GM18909 (cell line): ENCODE data around the gene IKBKG.
"Not testable (repeated sequence)": the region's sequence is repeated elsewhere in the genome, so short reads cannot be mapped to it uniquely, and the experiment has no call there.

Experiments
- ATAC-seq: cut with Tn5 transposase; IDR thresholded peaks from one replicate; pipeline ENCODE4 v1.9.1; 2021; ENCODE audit warnings: mild to moderate bottlenecking; ENCODE audit not compliant: unreplicated experiment, poor library complexity

Gene IKBKG

DNA sequence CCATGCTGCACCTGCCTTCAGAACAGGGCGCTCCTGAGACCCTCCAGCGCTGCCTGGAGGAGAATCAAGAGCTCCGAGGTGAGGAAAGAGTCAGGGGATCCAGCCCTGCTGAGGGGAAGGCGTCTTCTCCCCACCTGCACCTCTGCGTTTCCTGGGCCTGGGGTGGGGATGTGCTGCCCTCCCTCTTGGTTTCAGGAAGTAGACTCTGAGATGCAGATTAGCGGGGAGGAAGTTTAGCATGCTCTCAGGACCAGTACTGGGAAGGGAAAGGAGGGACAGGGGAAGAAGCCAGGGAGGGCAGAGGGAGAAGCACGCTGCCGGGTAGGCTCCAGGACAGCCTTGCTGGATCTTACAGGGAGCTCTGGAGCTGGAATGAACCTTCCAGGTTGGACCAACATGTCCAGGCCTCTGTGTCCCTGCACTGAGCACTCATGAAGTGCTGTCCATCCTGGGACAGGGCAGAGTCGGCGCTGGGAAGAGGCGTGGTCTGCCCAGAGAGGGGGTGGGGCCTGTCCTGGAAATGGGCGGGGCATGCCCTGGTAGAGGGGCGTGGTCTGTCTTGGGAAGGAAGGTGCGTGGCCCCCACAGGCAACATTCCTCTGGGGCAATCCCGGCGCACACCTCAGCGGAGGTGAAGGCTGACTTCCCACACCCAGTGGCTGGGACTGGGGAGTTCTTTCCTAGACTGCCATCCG is 4.8 kb downstream of the IKBKG start:
- ATAC-seq, result not testable (repeated sequence)

DNA sequence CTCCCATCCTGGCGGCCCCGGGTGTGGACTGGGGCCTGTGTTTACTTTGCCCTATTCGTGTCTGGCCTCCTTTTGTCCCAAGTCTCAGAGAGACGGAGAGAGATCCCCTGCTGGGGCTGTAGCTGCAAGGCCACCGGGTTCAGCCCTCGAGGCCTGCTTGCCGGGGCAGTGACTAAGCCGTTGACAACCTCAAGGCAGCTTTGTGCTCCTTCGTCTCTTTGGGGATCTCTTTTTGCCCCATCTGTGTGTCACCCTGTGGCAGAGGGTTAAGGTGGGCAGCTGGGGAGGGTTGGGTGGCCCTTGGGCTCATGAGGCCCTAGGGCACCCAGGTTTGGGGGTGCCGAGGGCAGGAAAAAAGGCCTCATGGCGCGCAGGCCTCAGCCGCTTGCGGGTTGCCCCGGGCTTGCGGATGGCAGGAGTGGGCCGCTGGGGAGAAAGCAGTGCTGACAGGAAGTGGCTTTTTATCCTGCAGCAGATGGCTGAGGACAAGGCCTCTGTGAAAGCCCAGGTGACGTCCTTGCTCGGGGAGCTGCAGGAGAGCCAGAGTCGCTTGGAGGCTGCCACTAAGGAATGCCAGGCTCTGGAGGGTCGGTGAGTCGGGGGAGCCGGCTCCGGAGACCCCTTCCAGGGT is 10.8 kb downstream of the IKBKG start:
- ATAC-seq, result not testable (repeated sequence)

DNA sequence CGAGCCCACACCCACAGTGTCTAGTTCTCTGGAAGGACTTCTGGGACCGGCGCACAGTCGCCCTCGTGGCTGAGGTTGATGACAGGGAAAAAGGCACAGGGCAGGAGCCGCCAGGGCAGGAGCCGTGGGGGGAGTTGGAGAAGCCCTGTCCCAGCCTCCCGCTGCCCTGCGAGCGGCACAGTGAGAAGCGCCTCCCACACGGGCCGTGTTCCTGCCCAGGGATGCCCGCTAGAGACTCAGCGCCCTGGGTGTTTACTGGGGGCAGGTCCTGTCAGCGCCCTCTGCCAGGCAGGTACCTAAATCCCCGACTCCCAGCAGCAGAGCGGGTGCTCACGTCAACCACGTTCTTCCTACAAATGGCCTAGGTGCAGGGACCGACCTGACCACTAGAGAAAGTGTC is 11.5 kb downstream of the IKBKG start:
- not testable (repeated sequence) for ATAC-seq

DNA sequence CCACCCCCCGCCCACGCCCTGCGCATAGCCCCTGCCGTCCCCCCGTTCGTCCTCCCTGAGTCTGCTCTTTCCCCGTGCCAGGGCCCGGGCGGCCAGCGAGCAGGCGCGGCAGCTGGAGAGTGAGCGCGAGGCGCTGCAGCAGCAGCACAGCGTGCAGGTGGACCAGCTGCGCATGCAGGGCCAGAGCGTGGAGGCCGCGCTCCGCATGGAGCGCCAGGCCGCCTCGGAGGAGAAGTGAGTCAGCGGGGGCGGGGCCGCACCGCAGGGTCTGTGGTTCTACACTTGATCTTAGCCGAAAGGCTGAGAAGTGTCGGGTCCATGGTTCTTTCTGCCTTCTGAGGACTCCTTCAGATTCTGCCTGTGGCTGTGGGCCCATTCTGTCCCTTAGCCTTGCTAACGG is 12.9 kb downstream of the IKBKG start:
- ATAC-seq, result not testable (repeated sequence)

DNA sequence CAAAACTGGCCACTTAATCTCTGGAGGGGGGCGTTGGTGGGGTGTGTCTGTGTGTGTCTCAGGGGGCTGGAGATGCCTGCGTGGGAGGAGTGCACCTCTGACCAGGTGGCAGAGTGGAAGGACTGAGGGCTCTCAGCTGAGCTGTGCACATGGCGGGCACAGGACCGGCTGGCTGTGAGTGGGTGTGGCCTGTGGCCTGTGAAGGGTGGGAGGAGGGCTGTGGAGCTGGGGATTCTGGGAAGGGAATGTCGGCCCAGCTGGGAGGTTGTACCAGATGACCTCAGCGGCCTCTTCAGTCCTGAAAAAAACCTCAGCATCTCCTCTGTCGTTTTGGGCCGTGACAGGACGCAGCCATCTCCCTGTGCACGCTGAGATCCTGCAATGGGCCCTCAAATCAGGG is 14.9 kb downstream of the IKBKG start:
- ATAC-seq, result not testable (repeated sequence)

DNA sequence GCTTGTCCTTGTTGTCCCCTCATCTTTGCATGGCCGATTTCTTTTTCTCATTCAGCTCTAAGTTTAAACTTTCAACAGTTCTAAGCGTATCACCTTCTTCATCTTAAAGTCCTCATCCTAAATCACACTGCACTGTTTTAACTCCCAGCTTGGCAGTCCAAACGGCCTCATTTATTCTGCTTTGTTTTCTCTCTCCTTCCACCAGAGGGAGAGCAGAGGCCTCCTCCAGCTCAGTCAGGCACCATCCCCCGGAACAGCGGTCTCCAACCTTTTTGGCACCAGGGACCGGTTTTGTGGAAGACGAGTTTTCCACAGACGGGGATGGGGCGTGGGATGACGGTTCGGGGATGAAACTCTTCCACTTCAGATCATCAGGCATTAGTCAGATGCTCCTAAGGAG is 22.9 kb downstream of the IKBKG start:
- not testable (repeated sequence) for ATAC-seq

DNA sequence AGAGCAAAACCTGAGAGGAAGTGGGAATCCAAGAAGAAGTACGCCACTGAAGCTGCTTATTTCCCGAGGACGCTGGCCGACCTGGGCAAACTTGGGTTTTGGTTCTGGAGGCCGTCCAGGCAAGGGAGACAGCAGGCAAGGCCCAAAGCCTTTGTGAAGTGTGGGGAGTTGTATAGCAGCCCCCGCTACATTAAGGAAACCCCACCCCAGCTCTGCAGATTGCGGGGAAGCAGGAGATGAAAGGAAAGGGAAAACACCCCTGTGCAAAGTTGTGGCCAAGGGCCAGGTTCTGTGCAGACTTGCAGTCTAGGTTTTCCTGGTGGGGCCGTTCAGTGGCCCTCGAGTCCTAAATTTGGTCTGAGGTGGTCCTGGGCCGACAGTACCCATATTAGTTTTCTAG is 25.6 kb downstream of the IKBKG start:
- ATAC-seq, result not testable (repeated sequence)

DNA sequence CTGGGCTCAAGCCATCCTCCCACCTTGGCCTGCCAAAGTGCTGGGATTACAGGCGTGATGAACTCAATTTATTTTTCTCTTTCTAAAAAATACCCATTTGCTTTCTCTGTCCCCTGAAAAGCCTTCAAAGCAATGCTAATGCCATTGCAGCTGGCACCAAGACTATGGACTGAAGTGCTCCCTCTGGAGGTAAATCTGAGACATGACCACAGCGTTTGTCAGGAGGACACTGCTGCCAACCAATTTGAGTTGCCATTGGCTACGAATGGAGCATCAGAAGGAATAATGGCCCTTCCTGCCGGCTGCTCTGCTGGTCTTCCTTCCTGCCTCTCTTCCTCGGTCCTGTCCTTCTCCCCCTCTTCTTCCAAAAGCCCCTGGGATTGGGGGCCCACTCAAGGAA is 27.7 kb downstream of the IKBKG start:
- not testable (repeated sequence) for ATAC-seq

DNA sequence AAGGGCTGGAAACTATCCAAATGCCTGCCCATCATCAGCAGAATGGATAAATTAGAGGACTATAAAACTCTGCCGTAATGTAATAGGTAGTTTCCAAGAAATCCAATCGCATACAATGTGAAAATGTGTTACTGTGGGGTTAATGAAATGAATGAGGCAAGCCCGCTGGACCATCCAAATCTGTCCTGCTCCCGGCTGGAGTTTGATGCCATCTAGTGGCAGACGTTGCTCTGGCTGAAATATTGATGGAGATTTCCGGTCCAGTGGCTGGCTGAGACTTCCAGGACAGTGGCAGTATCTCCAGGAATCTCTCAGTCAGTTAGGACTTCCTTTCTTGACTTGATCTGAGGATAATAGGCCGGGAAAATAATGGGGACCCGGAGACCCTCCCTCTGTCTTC is 35.6 kb downstream of the IKBKG start:
- ATAC-seq, result not testable (repeated sequence)

DNA sequence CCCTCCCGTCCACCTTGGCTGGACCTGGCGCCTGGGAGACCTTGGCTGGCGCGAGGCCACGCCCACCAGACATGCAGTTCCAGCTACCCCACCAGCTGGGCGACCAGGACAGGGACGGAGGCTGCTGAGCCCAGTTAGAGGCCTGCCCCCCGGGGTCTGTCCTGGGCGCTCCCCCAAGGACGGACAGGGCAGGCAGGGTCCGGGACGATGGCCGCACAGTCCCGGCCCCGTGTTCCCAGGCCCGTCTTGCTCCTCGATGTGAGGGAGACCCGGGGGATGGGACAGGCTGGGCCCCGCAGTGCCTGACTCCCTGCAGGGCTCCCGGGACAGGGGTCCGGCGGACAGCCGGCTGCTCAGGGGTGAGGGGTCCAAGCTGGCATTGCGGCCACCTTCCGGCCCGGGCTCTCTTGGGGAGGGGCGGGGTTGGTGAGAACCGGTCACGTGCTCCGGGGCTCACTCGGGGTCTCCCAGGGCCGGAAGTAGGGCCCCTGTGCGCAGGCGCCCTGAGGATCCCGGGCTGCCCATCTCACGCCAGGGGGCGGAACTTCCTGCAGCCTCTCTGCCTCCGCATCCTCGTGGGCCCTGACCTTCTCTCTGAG is 37.3 kb downstream of the IKBKG start, which contains the start of gene CTAG1A:
CTAG1A (plus strand) TSS at position 549 of the 599 bp plus-strand sequence. CDS start 74 bp downstream, outside the sequence.
- not testable (repeated sequence) for ATAC-seq

DNA sequence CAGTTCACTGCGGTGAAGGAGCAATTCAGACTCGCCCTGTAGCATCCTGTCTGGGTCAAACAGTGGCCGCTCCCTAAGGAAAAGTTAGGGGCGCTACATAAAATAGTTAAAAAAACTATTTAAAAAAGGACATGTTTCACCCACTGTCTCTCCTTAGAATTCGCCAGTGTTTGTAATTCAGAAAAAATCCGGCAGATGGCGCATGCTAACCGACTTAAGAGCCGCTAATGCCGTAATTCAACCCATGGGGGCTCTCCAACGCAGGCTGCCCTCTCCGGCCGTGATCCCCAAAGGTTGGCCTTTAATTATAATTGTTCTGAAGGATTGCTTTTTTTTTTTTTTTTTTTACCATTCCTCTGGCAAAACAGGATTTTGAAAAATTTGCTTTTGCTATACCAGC is 43.0 kb downstream of the IKBKG start:
- ATAC-seq, result not testable (repeated sequence)

DNA sequence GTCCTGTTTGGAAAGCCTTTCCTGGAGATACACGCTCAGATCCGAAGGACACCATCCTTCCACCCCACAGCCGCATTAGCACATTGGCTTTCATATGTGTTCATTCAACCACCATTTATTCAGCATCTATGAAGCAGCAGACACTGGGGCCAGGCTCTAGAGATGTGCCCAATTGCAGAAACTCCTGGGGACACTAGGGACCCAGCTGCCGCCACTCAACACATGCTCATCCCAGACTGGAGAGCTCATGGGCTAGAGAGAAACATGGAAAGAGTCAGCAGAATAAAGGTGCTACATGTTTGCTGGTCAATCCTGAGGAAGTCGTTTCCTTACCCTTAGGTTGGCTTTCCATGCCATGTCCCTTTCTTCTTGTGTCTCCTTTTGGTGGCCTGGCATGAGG is 45.1 kb downstream of the IKBKG start:
- ATAC-seq, result no peak

DNA sequence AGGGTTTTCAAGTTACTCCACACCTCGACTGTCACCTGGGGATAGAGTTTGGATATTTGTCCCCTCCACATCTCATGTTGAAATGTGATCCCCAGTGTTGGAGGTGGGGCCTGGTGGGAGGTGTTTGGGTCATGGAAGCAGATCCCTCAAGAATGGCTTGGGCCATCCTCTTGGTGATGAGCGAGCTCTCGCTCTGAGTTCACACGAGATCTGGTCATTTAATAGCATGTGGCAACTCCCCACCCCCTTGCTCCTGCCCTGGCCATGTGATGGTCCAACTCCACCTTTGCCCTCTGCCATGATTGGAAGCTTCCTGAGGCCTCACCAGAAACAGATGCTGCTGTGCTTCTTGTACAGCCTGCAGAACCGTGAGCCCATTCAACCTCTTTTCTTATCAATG is 45.8 kb downstream of the IKBKG start:
- ATAC-seq, result no peak

DNA sequence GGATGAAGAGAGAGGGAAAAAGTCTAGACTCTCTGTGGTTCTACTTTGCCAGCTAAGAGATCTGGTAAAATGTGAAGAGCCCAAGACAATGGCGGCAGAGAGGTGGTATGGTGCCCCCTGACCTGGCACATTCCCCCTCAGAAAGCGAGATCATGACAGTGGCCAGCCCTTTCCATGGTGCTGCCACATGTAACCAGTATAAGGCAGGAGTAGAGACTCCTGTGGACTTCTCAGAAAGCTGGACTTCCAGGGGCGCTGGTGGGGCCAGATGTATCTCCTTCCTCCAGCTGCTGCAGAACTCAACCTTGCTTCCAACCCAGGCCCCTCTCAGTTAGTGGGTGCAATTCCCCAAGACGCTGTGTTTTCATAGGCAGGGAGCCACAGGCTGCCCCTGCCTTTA is 47.1 kb downstream of the IKBKG start:
- ATAC-seq, result no peak

DNA sequence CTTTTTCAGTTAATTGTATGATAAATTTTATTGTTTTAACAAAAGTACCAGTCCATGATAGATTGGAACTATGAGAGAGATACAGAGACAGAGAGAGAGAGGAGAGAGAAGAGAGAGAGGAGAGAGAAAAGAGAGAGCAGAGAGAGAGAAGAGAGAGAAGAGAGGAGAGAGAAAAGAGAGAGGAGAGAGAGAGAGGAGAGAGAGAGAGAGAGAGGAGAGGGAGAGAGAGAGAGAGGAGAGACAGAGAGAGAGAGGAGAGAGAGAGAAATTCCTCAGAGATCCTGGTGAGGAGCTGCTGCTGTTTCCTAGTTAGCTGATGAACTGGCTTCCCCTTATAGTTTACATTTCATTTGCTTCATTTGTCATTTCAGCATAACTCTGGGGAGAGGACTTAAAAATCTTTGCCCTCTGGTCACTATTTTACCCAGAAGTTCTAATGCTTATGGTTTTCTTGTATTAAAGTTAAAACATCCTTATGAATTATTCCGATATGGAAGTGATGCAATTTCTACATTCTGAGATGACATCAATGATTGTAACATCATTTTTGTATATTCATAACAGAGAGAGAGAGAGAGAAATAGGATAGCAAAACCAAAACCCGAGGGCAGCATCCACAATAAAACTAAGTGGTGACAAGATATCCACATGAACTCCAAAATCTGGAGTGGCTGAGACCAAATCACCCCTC is 48.3 kb downstream of the IKBKG start:
- no peak for ATAC-seq

DNA sequence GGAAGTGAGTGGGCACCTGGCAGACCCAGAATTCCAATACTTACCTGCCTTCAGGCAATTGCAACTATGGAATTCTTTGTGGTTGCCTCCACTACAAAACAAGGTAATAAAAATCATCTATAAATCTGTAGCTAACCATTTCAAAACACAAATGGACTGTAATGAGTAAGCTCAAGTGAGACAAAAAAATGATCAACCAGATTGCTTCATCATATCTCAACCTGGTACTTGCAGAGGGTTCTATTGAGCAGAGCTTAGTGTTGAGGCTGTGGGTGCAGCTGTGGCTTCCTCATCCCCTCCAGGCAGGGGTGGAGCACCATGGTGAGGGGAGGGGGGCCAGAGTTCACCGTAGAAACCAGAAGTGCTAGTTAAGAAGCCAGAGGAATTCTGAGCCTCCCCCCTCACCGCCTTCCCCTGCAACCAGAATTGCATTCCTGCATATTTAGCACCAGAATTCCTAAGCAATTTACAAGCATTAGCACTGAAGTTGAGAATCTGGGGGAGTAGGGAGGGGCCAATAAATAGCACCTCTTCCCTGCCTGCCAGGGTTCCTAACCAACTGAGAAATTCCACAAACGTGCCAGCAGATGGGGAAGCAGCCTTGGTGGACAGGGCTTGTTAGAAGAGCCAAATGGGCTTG is 49.0 kb downstream of the IKBKG start:
- ATAC-seq, result no peak

DNA sequence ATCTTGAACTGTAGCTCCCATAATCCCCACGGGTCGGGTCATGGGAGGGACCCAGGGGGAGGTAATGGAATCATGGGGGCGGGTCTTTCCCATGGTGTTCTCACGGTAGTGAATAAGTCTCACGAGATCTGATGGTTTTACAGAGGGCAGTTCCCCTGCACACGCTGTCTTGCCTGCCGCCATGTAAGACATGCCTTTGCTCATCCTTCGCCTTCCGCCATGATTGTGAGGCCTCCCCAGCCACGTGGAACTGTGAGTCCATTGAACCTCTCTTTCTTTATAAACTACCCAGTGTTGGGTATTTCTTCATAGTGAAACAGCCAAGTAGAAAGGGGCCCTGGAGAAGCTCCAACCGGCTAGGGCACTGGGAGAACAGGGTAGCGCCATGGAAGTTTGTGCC is 49.8 kb downstream of the IKBKG start:
- ATAC-seq, result no peak

DNA sequence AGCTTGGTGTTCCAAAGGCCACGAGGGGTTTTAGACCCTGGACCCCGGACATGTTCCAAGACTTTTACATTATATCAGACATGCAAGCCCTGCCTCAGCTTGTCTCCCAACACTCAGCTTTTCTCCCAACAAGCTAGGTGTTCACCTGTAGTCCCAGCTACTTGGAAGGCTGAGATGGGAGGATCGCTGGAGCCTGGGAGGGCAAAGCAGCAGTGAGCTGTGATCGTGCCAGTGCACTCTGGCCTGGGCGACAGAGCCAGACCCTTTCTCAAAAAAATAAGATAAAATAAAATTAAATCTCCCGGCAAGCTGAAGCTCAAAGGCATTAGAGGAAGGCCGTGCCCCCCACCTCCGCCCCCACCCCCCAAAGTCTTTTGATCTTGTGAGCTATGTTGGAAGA is 51.2 kb downstream of the IKBKG start:
- no peak for ATAC-seq

DNA sequence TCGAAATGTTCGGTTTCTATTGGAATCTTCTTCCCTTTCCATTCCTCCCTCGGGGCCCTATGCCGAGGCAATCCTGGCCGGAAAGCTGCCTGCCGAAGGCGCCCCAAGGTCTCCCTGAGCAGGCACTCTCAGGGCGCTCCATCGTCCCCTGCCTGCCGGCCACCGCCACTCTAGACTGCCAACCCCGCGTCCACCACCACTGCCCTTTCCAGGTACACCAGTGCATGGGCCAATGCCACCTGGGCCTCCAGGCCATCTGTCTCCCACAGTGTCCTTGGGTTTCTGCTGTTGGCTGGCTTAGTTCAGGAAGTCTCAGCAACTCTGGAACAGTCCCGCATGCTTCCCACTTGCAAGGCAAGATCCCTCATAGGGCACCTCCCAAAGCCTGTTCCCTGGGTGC is 52.1 kb downstream of the IKBKG start:
- no peak for ATAC-seq

DNA sequence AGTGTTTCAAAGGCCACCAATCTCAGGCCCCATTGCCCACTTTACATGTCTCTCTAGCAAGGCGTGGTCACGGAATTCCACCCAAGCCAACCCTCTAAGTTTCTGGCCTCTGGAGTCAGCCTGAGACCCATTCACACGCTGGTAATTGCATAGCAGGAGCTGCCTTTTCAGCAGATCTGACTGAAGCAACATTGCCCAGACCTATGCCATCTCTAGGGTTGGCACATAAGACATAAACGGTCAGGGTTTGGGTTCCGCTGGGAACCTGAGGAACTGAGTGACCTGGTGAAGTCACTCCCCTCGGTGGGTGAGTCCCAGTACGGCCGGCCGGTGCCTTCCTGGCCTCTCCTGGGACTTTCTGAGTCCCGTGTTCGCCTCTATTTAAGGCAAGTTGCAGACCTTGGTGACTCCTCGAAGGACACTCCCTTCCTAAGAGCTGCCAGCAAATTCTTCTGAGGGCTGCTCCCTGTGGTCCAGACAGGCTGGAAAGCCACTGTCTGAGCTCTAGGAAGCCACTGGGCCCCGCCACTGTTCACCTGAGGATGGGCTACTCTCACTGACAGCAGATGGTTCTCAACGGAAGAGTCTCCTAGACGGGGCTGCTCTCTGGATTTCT is 53.4 kb downstream of the IKBKG start:
- ATAC-seq, result no peak
